Measurements from ENCODE around the gene EIF4B.

The EIF4B gene

GRCh38 chr12:53036802-53037201 is 30.5 kb downstream of the EIF4B start:
- TF ChIP-seq, protein P1, sequence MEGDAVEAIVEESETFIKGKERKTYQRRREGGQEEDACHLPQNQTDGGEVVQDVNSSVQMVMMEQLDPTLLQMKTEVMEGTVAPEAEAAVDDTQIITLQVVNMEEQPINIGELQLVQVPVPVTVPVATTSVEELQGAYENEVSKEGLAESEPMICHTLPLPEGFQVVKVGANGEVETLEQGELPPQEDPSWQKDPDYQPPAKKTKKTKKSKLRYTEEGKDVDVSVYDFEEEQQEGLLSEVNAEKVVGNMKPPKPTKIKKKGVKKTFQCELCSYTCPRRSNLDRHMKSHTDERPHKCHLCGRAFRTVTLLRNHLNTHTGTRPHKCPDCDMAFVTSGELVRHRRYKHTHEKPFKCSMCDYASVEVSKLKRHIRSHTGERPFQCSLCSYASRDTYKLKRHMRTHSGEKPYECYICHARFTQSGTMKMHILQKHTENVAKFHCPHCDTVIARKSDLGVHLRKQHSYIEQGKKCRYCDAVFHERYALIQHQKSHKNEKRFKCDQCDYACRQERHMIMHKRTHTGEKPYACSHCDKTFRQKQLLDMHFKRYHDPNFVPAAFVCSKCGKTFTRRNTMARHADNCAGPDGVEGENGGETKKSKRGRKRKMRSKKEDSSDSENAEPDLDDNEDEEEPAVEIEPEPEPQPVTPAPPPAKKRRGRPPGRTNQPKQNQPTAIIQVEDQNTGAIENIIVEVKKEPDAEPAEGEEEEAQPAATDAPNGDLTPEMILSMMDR (IDR thresholded peaks at IDR 0.05): no peak
- Histone ChIP-seq H3K27ac (no peak overlapping the region), H3K4me3 (ENCODE audit: low read depth in 1 of 2, low read length in 1 of 2) (no peak overlapping the region), H3K27me3 (no peaks in the 10 kb centered on the region), H3K4me1 (ENCODE audit: control insufficient read depth in 1 of 2, insufficient read depth in 1 of 2, low read depth in 1 of 2, low read length in 1 of 2) (peaks cover 10 to 17% of the 10 kb centered on the region in 2 experiments), H3K9me3 (no peaks in the 10 kb centered on the region), H3K36me3 (peaks cover 76% of the 10 kb centered on the region)

- H3K9me3 ChIP-seq: no peaks in the 10 kb centered on the region
- TF ChIP-seq, protein P1 (IDR thresholded peaks at IDR 0.05): no peak
- H3K27me3 ChIP-seq: peaks cover 6% of the 10 kb centered on the region
- no peak overlapping the region for H3K27ac ChIP-seq
- peaks cover 55% of the 10 kb centered on the region for H3K36me3 ChIP-seq
- no peak overlapping the region for H3K4me3 ChIP-seq (ENCODE audit: low read depth in 1 of 2, low read length in 1 of 2)
- peaks cover 4 to 7% of the 10 kb centered on the region in 2 experiments for H3K4me1 ChIP-seq (ENCODE audit: control insufficient read depth in 1 of 2, insufficient read depth in 1 of 2, low read depth in 1 of 2, low read length in 1 of 2)
These were observed 33.6 kb downstream of the EIF4B start for GRCh38 chr12:53039851-53040250.

GRCh38 chr12:53042607-53043454 is 36.6 kb downstream of the EIF4B start:
- no peak overlapping the region for H3K4me3 ChIP-seq (ENCODE audit: low read depth in 1 of 2, low read length in 1 of 2)
- TF ChIP-seq, protein P1 (IDR thresholded peaks at IDR 0.05): no peak
- no peaks in the 10 kb centered on the region for H3K9me3 ChIP-seq
- H3K36me3 ChIP-seq: peaks cover 25% of the 10 kb centered on the region
- H3K27me3 ChIP-seq: peaks cover 30% of the 10 kb centered on the region
- no peak overlapping the region for H3K27ac ChIP-seq
- H3K4me1 ChIP-seq (ENCODE audit: control insufficient read depth in 1 of 2, insufficient read depth in 1 of 2, low read depth in 1 of 2, low read length in 1 of 2): peaks cover 15 to 18% of the 10 kb centered on the region in 2 experiments

GRCh38 chr12:53044052-53044581 is 37.9 kb downstream of the EIF4B start:
- peaks cover 12 to 14% of the 10 kb centered on the region in 2 experiments for H3K4me1 ChIP-seq (ENCODE audit: control insufficient read depth in 1 of 2, insufficient read depth in 1 of 2, low read depth in 1 of 2, low read length in 1 of 2)
- TF ChIP-seq, protein P1 (IDR thresholded peaks at IDR 0.05): no peak

GRCh38 chr12:53044896-53045695 is 38.8 kb downstream of the EIF4B start:
- Histone ChIP-seq H3K4me1 (ENCODE audit: control insufficient read depth in 1 of 2, insufficient read depth in 1 of 2, low read depth in 1 of 2, low read length in 1 of 2) (peaks cover 12% of the 10 kb centered on the region in 2 experiments), H3K36me3 (peaks cover 3% of the 10 kb centered on the region), H3K27me3 (peaks cover 32% of the 10 kb centered on the region), H3K4me3 (ENCODE audit: low read depth in 1 of 2, low read length in 1 of 2) (no peak overlapping the region), H3K27ac (no peak overlapping the region), H3K9me3 (no peaks in the 10 kb centered on the region)
- TF ChIP-seq, protein P1 (IDR thresholded peaks at IDR 0.05): no peak

More at GRCh38 chr12:53044052-53044581, 37.9 kb downstream of the EIF4B start:
- no peak overlapping the region for H3K4me3 ChIP-seq (ENCODE audit: low read depth in 1 of 2, low read length in 1 of 2)
- peaks cover 32% of the 10 kb centered on the region for H3K27me3 ChIP-seq
- H3K27ac ChIP-seq: no peak overlapping the region
- no peaks in the 10 kb centered on the region for H3K9me3 ChIP-seq
- H3K36me3 ChIP-seq: peaks cover 12% of the 10 kb centered on the region
